ENCODE data around the gene FCER1G. TPM values are rescaled to one million over a fixed set of nuclear protein-coding genes. Genes with fewer than 3 reads are reported as not detected.

FCER1G gene
- total RNA-seq, 2 experiments from 2014 or later: 2.0 TPM

DNA sequence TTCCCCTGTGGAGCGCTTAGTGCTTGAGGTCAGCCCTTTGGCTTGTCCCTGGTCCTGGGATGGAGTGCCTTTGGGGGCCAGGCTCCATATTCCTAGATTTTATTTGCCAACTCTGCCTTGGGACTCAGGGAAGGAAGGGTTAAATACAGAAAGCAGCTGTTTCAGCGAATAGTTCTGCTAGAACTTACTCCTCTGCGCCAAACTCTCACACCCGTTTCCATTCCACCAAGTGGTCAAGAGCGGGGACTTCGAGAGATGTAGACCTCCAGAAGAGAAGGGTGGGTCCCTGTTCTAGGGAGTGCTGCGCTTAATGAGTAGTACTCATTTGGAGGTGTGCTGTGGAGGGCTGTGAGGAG is 10.1 kb downstream of the FCER1G start:
- CTCF ChIA-PET: interaction anchor here (0.6 to 3.3 kb wide), 25 partner anchors 9 to 179 kb away, joined by 3 to 43 read pairs (median 4); partner anchors contain the start of genes CFAP126, NDUFS2, NR1I3 and PPOX
- peaks cover 22% of the 10 kb centered on the region for H3K36me3 ChIP-seq (ENCODE audit: insufficient read depth, low read length)
- H3K27me3 ChIP-seq (ENCODE audit: control insufficient read depth in 1 of 2, insufficient read depth in 2 of 2, low read length in 2 of 2): no peaks in the 10 kb centered on the region
- H3K4me3 ChIP-seq (ENCODE audit: low read length): no peak overlapping the region
- Mint-ChIP-seq H3K27ac (peak overlapping the region; percentile 83), H3K27me3 (no peaks in the 10 kb centered on the region), H3K36me3 (ENCODE audit: low read depth) (peaks cover 21% of the 10 kb centered on the region), H3K4me3 (peak overlapping the region; percentile 98), H3K4me1 (ENCODE audit: low read depth) (peaks cover 40% of the 10 kb centered on the region), H3K9me3 (no peaks in the 10 kb centered on the region)
- no peaks in the 10 kb centered on the region for H3K9me3 ChIP-seq (ENCODE audit: control insufficient read depth in 1 of 2, insufficient read depth in 1 of 2, low read length in 2 of 2)
- POLR2A ChIA-PET: interaction anchor here (0.6 to 3.5 kb wide), 31 partner anchors 9 to 502 kb away, joined by 3 to 95 read pairs (median 8); partner anchors contain the start of genes ARHGAP30, B4GALT3, DEDD and FCER1G
- DNase-seq (no peak), ATAC-seq (ENCODE audit: poor library complexity) (no peak)
- intact Hi-C loops (cut with DNase I, micrococcal nuclease): loop anchor here (1.0 to 10.0 kb wide), 3 partner anchors 15 to 520 kb away; partner anchors contain the start of gene DUSP12 (in 2 of the 2)
- H3K27ac ChIP-seq (ENCODE audit: low read depth in 1 of 2, low read length in 2 of 2): peak overlapping the region; percentile 5 to 52
- peaks cover 34% of the 10 kb centered on the region for H3K4me1 ChIP-seq (ENCODE audit: insufficient read depth, low read length)
- TF ChIP-seq, protein P1, sequence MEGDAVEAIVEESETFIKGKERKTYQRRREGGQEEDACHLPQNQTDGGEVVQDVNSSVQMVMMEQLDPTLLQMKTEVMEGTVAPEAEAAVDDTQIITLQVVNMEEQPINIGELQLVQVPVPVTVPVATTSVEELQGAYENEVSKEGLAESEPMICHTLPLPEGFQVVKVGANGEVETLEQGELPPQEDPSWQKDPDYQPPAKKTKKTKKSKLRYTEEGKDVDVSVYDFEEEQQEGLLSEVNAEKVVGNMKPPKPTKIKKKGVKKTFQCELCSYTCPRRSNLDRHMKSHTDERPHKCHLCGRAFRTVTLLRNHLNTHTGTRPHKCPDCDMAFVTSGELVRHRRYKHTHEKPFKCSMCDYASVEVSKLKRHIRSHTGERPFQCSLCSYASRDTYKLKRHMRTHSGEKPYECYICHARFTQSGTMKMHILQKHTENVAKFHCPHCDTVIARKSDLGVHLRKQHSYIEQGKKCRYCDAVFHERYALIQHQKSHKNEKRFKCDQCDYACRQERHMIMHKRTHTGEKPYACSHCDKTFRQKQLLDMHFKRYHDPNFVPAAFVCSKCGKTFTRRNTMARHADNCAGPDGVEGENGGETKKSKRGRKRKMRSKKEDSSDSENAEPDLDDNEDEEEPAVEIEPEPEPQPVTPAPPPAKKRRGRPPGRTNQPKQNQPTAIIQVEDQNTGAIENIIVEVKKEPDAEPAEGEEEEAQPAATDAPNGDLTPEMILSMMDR (IDR thresholded peaks at IDR 0.05): no peak

- H3K9me3 Mint-ChIP-seq: no peaks in the 10 kb centered on the region
- H3K27ac Mint-ChIP-seq: peak within 1 kb of the TSS; percentile 83
- CTCF ChIA-PET: interaction anchor here (0.6 to 3.3 kb wide), 29 partner anchors 10 to 180 kb away, joined by 3 to 43 read pairs (median 4); partner anchors contain the start of genes B4GALT3, CFAP126, NDUFS2 and NR1I3
- H3K4me1 Mint-ChIP-seq (ENCODE audit: low read depth): peaks cover 39% of the 10 kb centered on the region
- DNase-seq: peak; percentile 74 to 98 (median 82)
- ATAC-seq (ENCODE audit: poor library complexity): peak; percentile 95
- no peaks in the 10 kb centered on the region for H3K27me3 ChIP-seq (ENCODE audit: control insufficient read depth in 1 of 2, insufficient read depth in 2 of 2, low read length in 2 of 2)
- TF ChIP-seq, protein P1 (IDR thresholded peaks at IDR 0.05): peak; percentile 59
- H3K27me3 Mint-ChIP-seq: no peaks in the 10 kb centered on the region
- H3K27ac ChIP-seq (ENCODE audit: low read depth in 1 of 2, low read length in 2 of 2): peak within 1 kb of the TSS; percentile 5 to 52
- no peaks in the 10 kb centered on the region for H3K9me3 ChIP-seq (ENCODE audit: control insufficient read depth in 1 of 2, insufficient read depth in 1 of 2, low read length in 2 of 2)
- H3K36me3 ChIP-seq (ENCODE audit: insufficient read depth, low read length): peaks cover 23% of the 10 kb centered on the region
- POLR2A ChIA-PET: interaction anchor here (0.6 to 3.5 kb wide), 34 partner anchors 10 to 501 kb away, joined by 3 to 95 read pairs (median 6); partner anchors contain the start of genes ARHGAP30, B4GALT3, DEDD and FCER1G
- H3K4me1 ChIP-seq (ENCODE audit: insufficient read depth, low read length): peaks cover 34% of the 10 kb centered on the region
- intact Hi-C loops (cut with DNase I, micrococcal nuclease): loop anchor here (1.0 to 10.0 kb wide), 5 partner anchors 15 to 519 kb away; partner anchors contain the start of genes DUSP12 (in 2 of the 2) and NDUFS2 (in 1 of the 2)
- H3K4me3 ChIP-seq (ENCODE audit: low read length): peak within 1 kb of the TSS; percentile 84
- H3K36me3 Mint-ChIP-seq (ENCODE audit: low read depth): peaks cover 27% of the 10 kb centered on the region
- peak within 1 kb of the TSS; percentile 98 for H3K4me3 Mint-ChIP-seq
These were observed 10.6 kb downstream of the FCER1G start, which contains the start of gene TOMM40L for GRCh38 chr1:161225534-161226319. Gene TOMM40L, plus strand, starts transcription at chr1:161226060. Its CDS starts 430 bp downstream, at chr1:161226490.

DNA sequence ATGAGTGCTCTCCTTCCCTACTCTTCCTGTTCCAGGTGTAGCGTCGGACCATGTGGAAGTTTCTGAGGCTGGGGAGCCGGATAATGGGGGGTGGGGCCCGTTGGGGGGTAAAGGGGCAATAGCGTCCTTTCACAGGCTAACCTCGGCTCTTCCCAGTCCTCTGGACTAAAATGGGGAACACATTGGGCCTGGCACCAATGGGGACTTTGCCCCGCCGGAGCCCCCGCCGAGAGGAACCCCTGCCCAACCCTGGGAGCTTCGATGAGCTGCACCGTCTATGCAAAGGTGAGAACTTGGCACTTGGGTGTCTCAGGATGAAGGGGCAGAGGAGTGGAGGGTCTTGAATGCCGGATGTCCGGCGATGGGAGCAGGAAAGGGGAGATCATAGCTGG is 11.2 kb downstream of the FCER1G start:
- Mint-ChIP-seq H3K27ac (peak overlapping the region; percentile 83), H3K27me3 (no peaks in the 10 kb centered on the region), H3K4me1 (ENCODE audit: low read depth) (peaks cover 39% of the 10 kb centered on the region), H3K36me3 (ENCODE audit: low read depth) (peaks cover 29% of the 10 kb centered on the region), H3K4me3 (peak overlapping the region; percentile 98), H3K9me3 (no peaks in the 10 kb centered on the region)
- TF ChIP-seq, protein P1 (IDR thresholded peaks at IDR 0.05): no peak
- H3K27ac ChIP-seq (ENCODE audit: low read depth in 1 of 2, low read length in 2 of 2): no peak overlapping the region
- H3K9me3 ChIP-seq (ENCODE audit: control insufficient read depth in 1 of 2, insufficient read depth in 1 of 2, low read length in 2 of 2): no peaks in the 10 kb centered on the region
- ATAC-seq (ENCODE audit: poor library complexity): no peak
- no peaks in the 10 kb centered on the region for H3K27me3 ChIP-seq (ENCODE audit: control insufficient read depth in 1 of 2, insufficient read depth in 2 of 2, low read length in 2 of 2)
- peak in 2 of 14 experiments; percentile 34 to 36 for DNase-seq
- H3K36me3 ChIP-seq (ENCODE audit: insufficient read depth, low read length): peaks cover 23% of the 10 kb centered on the region
- H3K4me1 ChIP-seq (ENCODE audit: insufficient read depth, low read length): peaks cover 34% of the 10 kb centered on the region
- ChIA-PET CTCF (interaction anchor here (0.6 to 3.3 kb wide), 25 partner anchors 7 to 180 kb away, joined by 3 to 43 read pairs (median 5); partner anchors contain the start of genes B4GALT3, NDUFS2, PPOX and SDHC), POLR2A (interaction anchor here (0.6 to 3.5 kb wide), 30 partner anchors 10 to 500 kb away, joined by 3 to 95 read pairs (median 8); partner anchors contain the start of genes ARHGAP30, B4GALT3, DEDD and FCER1G)
- intact Hi-C loops (cut with DNase I, micrococcal nuclease): loop anchor here (2.0 to 10.0 kb wide), 3 partner anchors 24 to 518 kb away; partner anchors contain the start of genes DUSP12 (in 2 of the 2) and NDUFS2 (in 1 of the 2)
- H3K4me3 ChIP-seq (ENCODE audit: low read length): peak overlapping the region; percentile 84

All from CD4-positive, alpha-beta T cell (primary cell).